Colonic mucosa (tissue), 4 donors: ENCODE data around the gene DNAH5. TPM values are rescaled to one million over a fixed set of nuclear protein-coding genes. Genes with fewer than 3 reads are reported as not detected.

Experiments
- DNase-seq: peaks from one replicate; pipeline ENCODE4 v3.0.0-alpha.2; 2020
- H3K27ac ChIP-seq: fragments of 200-600 bp; one replicate; pipeline ENCODE4 v1.8.0; 2021
- H3K27me3 ChIP-seq: fragments of 200-600 bp; one replicate; pipeline ENCODE4 v1.8.0; 2021
- H3K36me3 ChIP-seq: fragments of 200-600 bp; one replicate; pipeline ENCODE4 v1.8.0; 2021
- H3K4me1 ChIP-seq: fragments of 200-600 bp; one replicate; pipeline ENCODE4 v1.8.0; 2021; ENCODE audit warnings: mild to moderate bottlenecking
- H3K4me3 ChIP-seq: fragments of 200-600 bp; one replicate; pipeline ENCODE4 v1.8.0; 2021
- H3K9ac ChIP-seq, 2 donors: one replicate each; pipeline ENCODE4 v1.7.0; 2013; ENCODE audit warnings: control low read depth in 2 of 2, low read depth in 2 of 2, low read length in 2 of 2
- H3K9me3 ChIP-seq: fragments of 200-600 bp; one replicate; pipeline ENCODE4 v1.8.0; 2021
- CTCF ChIP-seq: fragments of 200-600 bp; IDR thresholded peaks from one replicate; pipeline ENCODE4 v1.8.0; 2022; ENCODE audit warnings: antibody characterized with exemption, mild to moderate bottlenecking
- intact Hi-C: fragments of 100-400 bp; cut with DNase I; formaldehyde crosslinking; loops from one replicate; pipeline ENCODE4 v1.14.1; 2022
- total RNA-seq, 2 donors: library from RNA; stranded (reverse); fragmentation: NEBNext Ultra II Directional in 1 of 2; extraction: Animal tissue kit (Norgen Biotek cat#: 25700) in 1 of 2; gene quantifications; one replicate each; pipeline ENCODE4 v1.2.1, GENCODE V29; 2021
- donor health status: healthy.
- donor health status: DM: no; HTN: no; CAD: no.
- donor health status: DM: no; HTN: no; CAD: no.

The DNAH5 gene
- total RNA-seq, 2 donors from 2014 or later: 0.05 to 0.11 TPM

DNA sequence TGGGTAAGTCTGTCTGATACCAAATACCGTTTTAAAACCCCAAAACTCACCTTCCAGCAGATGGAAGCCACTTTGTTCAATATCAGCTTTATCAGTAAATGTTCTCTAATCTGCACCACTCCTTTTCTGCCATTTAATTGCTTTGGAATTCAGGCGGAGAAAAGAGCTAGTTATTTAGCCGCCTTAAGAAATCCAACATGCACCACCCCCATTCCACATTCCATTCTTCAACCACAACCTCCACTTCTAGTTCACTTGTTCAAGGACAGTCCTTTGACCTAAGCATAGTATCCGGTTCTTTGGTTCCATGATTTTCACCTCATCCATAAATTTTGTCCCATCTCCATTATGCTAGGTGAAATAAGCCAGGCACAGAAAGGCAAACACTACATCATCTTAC, 240.1 kb downstream of the DNAH5 start:
- intact Hi-C loops: no loop called here
- no peak for DNase-seq
- Histone ChIP-seq H3K4me3 (no peak overlapping the region), H3K9ac (no peak overlapping the region), H3K4me1 (no peaks in the 10 kb centered on the region), H3K36me3 (no peaks in the 10 kb centered on the region), H3K27me3 (no peaks in the 10 kb centered on the region), H3K9me3 (no peaks in the 10 kb centered on the region), H3K27ac (no peak overlapping the region)
- TF ChIP-seq CTCF: no peak

- no peak for DNase-seq
- intact Hi-C loops: no loop called here
- TF ChIP-seq CTCF: no peak
These were observed 243.9 kb downstream of the DNAH5 start for GRCh38 chr5:13700626-13701025.

GRCh38 chr5:13698885-13699284, 245.6 kb downstream of the DNAH5 start:
- H3K9ac ChIP-seq: no peak overlapping the region
- H3K27ac ChIP-seq: no peak overlapping the region
- H3K4me3 ChIP-seq: no peak overlapping the region
- DNase-seq: no peak
- intact Hi-C loops: no loop called here
- H3K27me3 ChIP-seq: no peaks in the 10 kb centered on the region
- H3K36me3 ChIP-seq: no peaks in the 10 kb centered on the region
- no peak for TF ChIP-seq CTCF
- H3K4me1 ChIP-seq: no peaks in the 10 kb centered on the region
- no peaks in the 10 kb centered on the region for H3K9me3 ChIP-seq

More at GRCh38 chr5:13700626-13701025, 243.9 kb downstream of the DNAH5 start:
- no peaks in the 10 kb centered on the region for H3K9me3 ChIP-seq
- H3K27me3 ChIP-seq: no peaks in the 10 kb centered on the region
- no peaks in the 10 kb centered on the region for H3K36me3 ChIP-seq
- no peak overlapping the region for H3K27ac ChIP-seq
- H3K4me3 ChIP-seq: no peak overlapping the region
- H3K9ac ChIP-seq: no peak overlapping the region
- H3K4me1 ChIP-seq: no peaks in the 10 kb centered on the region

GRCh38 chr5:13695076-13695712, 249.3 kb downstream of the DNAH5 start:
- no peak overlapping the region for H3K9ac ChIP-seq
- TF ChIP-seq CTCF: no peak
- H3K4me3 ChIP-seq: no peak overlapping the region
- no peak overlapping the region for H3K27ac ChIP-seq
- no peaks in the 10 kb centered on the region for H3K4me1 ChIP-seq
- H3K27me3 ChIP-seq: no peaks in the 10 kb centered on the region
- intact Hi-C loops: no loop called here
- no peaks in the 10 kb centered on the region for H3K9me3 ChIP-seq
- no peak for DNase-seq
- no peaks in the 10 kb centered on the region for H3K36me3 ChIP-seq

GRCh38 chr5:13692172-13692571, 252.3 kb downstream of the DNAH5 start:
- Histone ChIP-seq H3K27me3 (no peaks in the 10 kb centered on the region), H3K9me3 (no peaks in the 10 kb centered on the region), H3K4me1 (no peaks in the 10 kb centered on the region), H3K9ac (no peak overlapping the region), H3K4me3 (no peak overlapping the region), H3K36me3 (no peaks in the 10 kb centered on the region), H3K27ac (no peak overlapping the region)
- no peak for TF ChIP-seq CTCF
- intact Hi-C loops: no loop called here
- DNase-seq: no peak
